ENCODE measurements around the gene PPP1R3F. TPM values are rescaled to one million over a fixed set of nuclear protein-coding genes. Genes with fewer than 3 reads are reported as not detected.

PPP1R3F gene
- total and polyA plus RNA-seq, 9 of the 15 experiments (the other 6 are each of a cell fraction or from before 2014, with no cell fraction given), result 0.03 to 0.91 (median 0.43) TPM; not detected in 1

DNA sequence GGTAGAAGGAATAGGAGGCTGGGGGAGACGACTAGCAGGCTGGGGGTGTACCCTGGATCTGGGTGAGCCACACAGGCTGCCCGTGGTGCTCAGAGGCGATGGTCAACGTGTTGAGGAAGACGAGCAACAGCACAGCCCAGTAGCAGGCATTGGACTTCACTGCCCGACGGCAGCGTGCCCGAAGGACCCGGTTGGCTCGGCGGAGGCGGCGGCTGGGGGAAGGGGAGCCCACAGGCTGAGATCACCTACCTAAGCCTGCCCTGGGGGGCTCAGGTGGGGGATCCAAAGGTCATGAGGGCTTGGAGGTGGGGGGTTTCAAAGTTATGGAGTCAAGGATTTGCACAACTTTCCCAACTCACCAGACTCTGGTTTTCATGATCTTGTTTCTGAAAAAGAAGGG lies 43.7 kb upstream of the PPP1R3F start (continued):
- TF ChIP-seq, protein P1, sequence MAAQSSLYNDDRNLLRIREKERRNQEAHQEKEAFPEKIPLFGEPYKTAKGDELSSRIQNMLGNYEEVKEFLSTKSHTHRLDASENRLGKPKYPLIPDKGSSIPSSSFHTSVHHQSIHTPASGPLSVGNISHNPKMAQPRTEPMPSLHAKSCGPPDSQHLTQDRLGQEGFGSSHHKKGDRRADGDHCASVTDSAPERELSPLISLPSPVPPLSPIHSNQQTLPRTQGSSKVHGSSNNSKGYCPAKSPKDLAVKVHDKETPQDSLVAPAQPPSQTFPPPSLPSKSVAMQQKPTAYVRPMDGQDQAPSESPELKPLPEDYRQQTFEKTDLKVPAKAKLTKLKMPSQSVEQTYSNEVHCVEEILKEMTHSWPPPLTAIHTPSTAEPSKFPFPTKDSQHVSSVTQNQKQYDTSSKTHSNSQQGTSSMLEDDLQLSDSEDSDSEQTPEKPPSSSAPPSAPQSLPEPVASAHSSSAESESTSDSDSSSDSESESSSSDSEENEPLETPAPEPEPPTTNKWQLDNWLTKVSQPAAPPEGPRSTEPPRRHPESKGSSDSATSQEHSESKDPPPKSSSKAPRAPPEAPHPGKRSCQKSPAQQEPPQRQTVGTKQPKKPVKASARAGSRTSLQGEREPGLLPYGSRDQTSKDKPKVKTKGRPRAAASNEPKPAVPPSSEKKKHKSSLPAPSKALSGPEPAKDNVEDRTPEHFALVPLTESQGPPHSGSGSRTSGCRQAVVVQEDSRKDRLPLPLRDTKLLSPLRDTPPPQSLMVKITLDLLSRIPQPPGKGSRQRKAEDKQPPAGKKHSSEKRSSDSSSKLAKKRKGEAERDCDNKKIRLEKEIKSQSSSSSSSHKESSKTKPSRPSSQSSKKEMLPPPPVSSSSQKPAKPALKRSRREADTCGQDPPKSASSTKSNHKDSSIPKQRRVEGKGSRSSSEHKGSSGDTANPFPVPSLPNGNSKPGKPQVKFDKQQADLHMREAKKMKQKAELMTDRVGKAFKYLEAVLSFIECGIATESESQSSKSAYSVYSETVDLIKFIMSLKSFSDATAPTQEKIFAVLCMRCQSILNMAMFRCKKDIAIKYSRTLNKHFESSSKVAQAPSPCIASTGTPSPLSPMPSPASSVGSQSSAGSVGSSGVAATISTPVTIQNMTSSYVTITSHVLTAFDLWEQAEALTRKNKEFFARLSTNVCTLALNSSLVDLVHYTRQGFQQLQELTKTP (IDR thresholded peaks at IDR 0.05; ENCODE audit: low read depth in 1 of 2, partially characterized antibody in 2 of 2), result no peak
- TF ChIP-seq JUND (IDR thresholded peaks at IDR 0.05; ENCODE audit: borderline replicate concordance, low read depth, low read length) (no peak), JUND (tag; IDR thresholded peaks at IDR 0.05; ENCODE audit: borderline replicate concordance, low read depth, low read length) (no peak), ZNF41 (CRISPR knock-in tag; conservative IDR thresholded peaks at IDR 0.05) (no peak)
- TF ChIP-seq, protein P2, sequence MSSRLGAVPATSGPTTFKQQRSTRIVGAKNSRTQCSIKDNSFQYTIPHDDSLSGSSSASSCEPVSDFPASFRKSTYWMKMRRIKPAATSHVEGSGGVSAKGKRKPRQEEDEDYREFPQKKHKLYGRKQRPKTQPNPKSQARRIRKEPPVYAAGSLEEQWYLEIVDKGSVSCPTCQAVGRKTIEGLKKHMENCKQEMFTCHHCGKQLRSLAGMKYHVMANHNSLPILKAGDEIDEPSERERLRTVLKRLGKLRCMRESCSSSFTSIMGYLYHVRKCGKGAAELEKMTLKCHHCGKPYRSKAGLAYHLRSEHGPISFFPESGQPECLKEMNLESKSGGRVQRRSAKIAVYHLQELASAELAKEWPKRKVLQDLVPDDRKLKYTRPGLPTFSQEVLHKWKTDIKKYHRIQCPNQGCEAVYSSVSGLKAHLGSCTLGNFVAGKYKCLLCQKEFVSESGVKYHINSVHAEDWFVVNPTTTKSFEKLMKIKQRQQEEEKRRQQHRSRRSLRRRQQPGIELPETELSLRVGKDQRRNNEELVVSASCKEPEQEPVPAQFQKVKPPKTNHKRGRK (tag; IDR thresholded peaks at IDR 0.05), result no peak
- TF ChIP-seq, protein P3, sequence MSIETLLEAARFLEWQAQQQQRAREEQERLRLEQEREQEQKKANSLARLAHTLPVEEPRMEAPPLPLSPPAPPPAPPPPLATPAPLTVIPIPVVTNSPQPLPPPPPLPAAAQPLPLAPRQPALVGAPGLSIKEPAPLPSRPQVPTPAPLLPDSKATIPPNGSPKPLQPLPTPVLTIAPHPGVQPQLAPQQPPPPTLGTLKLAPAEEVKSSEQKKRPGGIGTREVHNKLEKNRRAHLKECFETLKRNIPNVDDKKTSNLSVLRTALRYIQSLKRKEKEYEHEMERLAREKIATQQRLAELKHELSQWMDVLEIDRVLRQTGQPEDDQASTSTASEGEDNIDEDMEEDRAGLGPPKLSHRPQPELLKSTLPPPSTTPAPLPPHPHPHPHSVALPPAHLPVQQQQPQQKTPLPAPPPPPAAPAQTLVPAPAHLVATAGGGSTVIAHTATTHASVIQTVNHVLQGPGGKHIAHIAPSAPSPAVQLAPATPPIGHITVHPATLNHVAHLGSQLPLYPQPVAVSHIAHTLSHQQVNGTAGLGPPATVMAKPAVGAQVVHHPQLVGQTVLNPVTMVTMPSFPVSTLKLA (conservative IDR thresholded peaks at IDR 0.05), result no peak

Data from K562 (cell line).